IMR-90 (cell line): ENCODE results near the gene CLCF1. TPM values are rescaled to one million over a fixed set of nuclear protein-coding genes. Genes with fewer than 3 reads are reported as not detected.
A peak's percentile ranks its signal among the peaks of the same experiment; 100 is the strongest.

Source experiments
- ATAC-seq: fragments of 200-7000 bp; cut with Tn5 transposase; 2 replicates; pipeline ENCODE4 v1.9.1; 2020; ENCODE audit warnings: low read depth, mild to moderate bottlenecking, moderate library complexity
- BruUV-seq: library from RNA; stranded (reverse); fragments of 400-500 nt; replicated peaks from 2 replicates; lab custom pipeline; 2021; lab: Mats Ljungman, UMichigan
- CTCF ChIA-PET: fragments of 300-600 bp; formaldehyde crosslinking; extraction: SDS; loops from one replicate; lab custom pipeline; 2021; ENCODE audit warnings: antibody characterized with exemption; lab: Yijun Ruan, JAX
- POLR2A ChIA-PET: fragments of 300-600 bp; sonication (Branson Sonifier 250); formaldehyde crosslinking; loops from one replicate; lab custom pipeline; 2022; ENCODE audit warnings: antibody characterized with exemption; ENCODE audit not compliant: unreplicated experiment; lab: Charles Lee
- DNase-seq: peaks from one replicate; pipeline ENCODE4 v3.0.0; 2013
- H2AFZ ChIP-seq: replicated peaks from 2 replicates; pipeline ENCODE3; 2013; ENCODE audit warnings: low read length, mild to moderate bottlenecking; ENCODE audit not compliant: poor library complexity
- H2AK5ac ChIP-seq: 2 replicates; pipeline ENCODE4 v1.6.1; 2013; ENCODE audit warnings: low read depth, low read length, inconsistent platforms
- H2AK9ac ChIP-seq: replicated peaks from 2 replicates; pipeline ENCODE3; 2013; ENCODE audit warnings: mild to moderate bottlenecking, low read depth, low read length, moderate library complexity; ENCODE audit not compliant: poor library complexity
- H2BK120ac ChIP-seq: 2 replicates; pipeline ENCODE4 v1.6.1; 2013; ENCODE audit warnings: low read depth, low read length, inconsistent platforms
- H2BK15ac ChIP-seq: 3 replicates; pipeline ENCODE4 v1.6.1; 2013; ENCODE audit warnings: low read depth, low read length, inconsistent platforms
- H2BK20ac ChIP-seq: 2 replicates; pipeline ENCODE4 v1.6.1; 2013; ENCODE audit warnings: low read depth, mild to moderate bottlenecking, inconsistent platforms, low read length, moderate library complexity
- H2BK5ac ChIP-seq: 2 replicates; pipeline ENCODE4 v1.6.1; 2013; ENCODE audit warnings: mild to moderate bottlenecking, low read depth, low read length, inconsistent platforms; ENCODE audit not compliant: poor library complexity, severe bottlenecking
- H3K14ac ChIP-seq: replicated peaks from 2 replicates; pipeline ENCODE4 v1.6.1; 2013; ENCODE audit warnings: low read depth, low read length, inconsistent platforms
- H3K18ac ChIP-seq: 2 replicates; pipeline ENCODE4 v1.6.1; 2013; ENCODE audit warnings: low read depth, low read length, control low read depth
- H3K23ac ChIP-seq: 2 replicates; pipeline ENCODE4 v1.6.1; 2013; ENCODE audit warnings: low read depth, low read length, inconsistent platforms
- H3K27ac ChIP-seq: 2 replicates; pipeline ENCODE4 v1.5.1; 2013; ENCODE audit warnings: mild to moderate bottlenecking, control low read depth, low read length; ENCODE audit not compliant: insufficient read depth
- H3K27me3 ChIP-seq: 2 replicates; pipeline ENCODE4 v1.6.1; 2013; ENCODE audit warnings: low read length; ENCODE audit not compliant: control insufficient read depth, insufficient read depth
- H3K36me3 ChIP-seq: 2 replicates; pipeline ENCODE4 v1.6.1; 2013; ENCODE audit warnings: low read length, mixed read lengths; ENCODE audit not compliant: control insufficient read depth, insufficient read depth
- H3K4ac ChIP-seq: 2 replicates; pipeline ENCODE4 v1.6.1; 2013; ENCODE audit warnings: low read depth, low read length, inconsistent platforms
- H3K4me1 ChIP-seq: 2 replicates; pipeline ENCODE4 v1.6.1; 2013; ENCODE audit warnings: low read length, mixed read lengths; ENCODE audit not compliant: control insufficient read depth, insufficient read depth
- H3K4me2 ChIP-seq: 2 replicates; pipeline ENCODE4 v1.6.1; 2013; ENCODE audit warnings: low read depth, mild to moderate bottlenecking, control low read depth, low read length, moderate library complexity
- H3K4me3 ChIP-seq: 2 replicates; pipeline ENCODE4 v1.5.1; 2013; ENCODE audit warnings: low read depth, mild to moderate bottlenecking, control low read depth, low read length, moderate library complexity; ENCODE audit not compliant: insufficient read depth
- H3K56ac ChIP-seq: 2 replicates; pipeline ENCODE4 v1.6.1; 2013; ENCODE audit warnings: low read length, inconsistent platforms; ENCODE audit not compliant: insufficient read depth; ENCODE audit errors: extremely low read depth
- H3K79me1 ChIP-seq, 2 experiments: 2 replicates each; pipeline ENCODE4 v1.6.1; 2013; ENCODE audit warnings: low read length in 2 of 2, inconsistent platforms in 1 of 2, low read depth in 1 of 2
- H3K9ac ChIP-seq: 2 replicates; pipeline ENCODE4 v1.6.1; 2013; ENCODE audit warnings: low read depth, low read length, control low read depth
- H3K9me1 ChIP-seq: 2 replicates; pipeline ENCODE4 v1.6.1; 2013; ENCODE audit warnings: low read length, inconsistent platforms; ENCODE audit not compliant: insufficient read depth
- H3K9me3 ChIP-seq: 2 replicates; pipeline ENCODE4 v1.6.1; 2013; ENCODE audit warnings: low read length; ENCODE audit not compliant: control insufficient read depth, insufficient read depth
- H4K20me1 ChIP-seq: 2 replicates; pipeline ENCODE4 v1.6.1; 2013; ENCODE audit warnings: low read length, inconsistent platforms; ENCODE audit not compliant: insufficient read depth
- H4K5ac ChIP-seq: 2 replicates; pipeline ENCODE4 v1.6.1; 2013; ENCODE audit warnings: mild to moderate bottlenecking, low read depth, low read length, control low read depth
- H4K8ac ChIP-seq, 2 experiments: 2 replicates each; pipeline ENCODE4 v1.6.1; 2013; ENCODE audit warnings: low read depth in 2 of 2, low read length in 2 of 2, control low read depth in 1 of 2, inconsistent platforms in 1 of 2
- H4K91ac ChIP-seq: 2 replicates; pipeline ENCODE4 v1.6.1; 2013; ENCODE audit warnings: low read depth, low read length, inconsistent platforms; ENCODE audit not compliant: insufficient read depth
- BHLHE40 ChIP-seq: fragments of 150-350 bp; IDR thresholded peaks from 2 replicates; pipeline ENCODE4 v1.6.1; 2016; ENCODE audit warnings: mild to moderate bottlenecking, low read depth, low read length
- CEBPB ChIP-seq: IDR thresholded peaks from 2 replicates; pipeline ENCODE4 v1.6.1; 2012; ENCODE audit warnings: low read depth, low read length, improper control_type of control experiment
- FOS ChIP-seq: fragments of 150-350 bp; IDR thresholded peaks from 2 replicates; pipeline ENCODE4 v1.6.1; 2016; ENCODE audit warnings: low read depth, low read length
- RAD21 ChIP-seq: IDR thresholded peaks from 2 replicates; pipeline ENCODE4 v1.6.1; 2012; ENCODE audit warnings: low read length, improper control_type of control experiment
- SMC3 ChIP-seq: fragments of 150-350 bp; IDR thresholded peaks from 2 replicates; pipeline ENCODE4 v1.6.1; 2016; ENCODE audit warnings: low read depth, mild to moderate bottlenecking, antibody characterized with exemption, low read length, moderate library complexity
- WGBS, 2 experiments: methylation state at CpG; one replicate each; pipeline versions ENCODE4 v1.1.5 to v1.1.7; 2013; ENCODE audit warnings: missing lambda C conversion rate in 2 of 2; ENCODE audit not compliant: insufficient read length in 1 of 2; ENCODE audit errors: extremely low coverage in 2 of 2; 5-methylcytosine and 5-hydroxymethylcytosine counted together
- dilution Hi-C: fragments of 300-500 bp; cut with HindIII; formaldehyde crosslinking; loops from one replicate; pipeline ENCODE4 v1.14.3; 2018; ENCODE audit warnings: low sequenced_read_pairs; ENCODE audit not compliant: unreplicated experiment
- in situ Hi-C: fragments of 300-500 bp; cut with MboI; formaldehyde crosslinking; loops from 3 replicates; pipeline ENCODE4 v1.14.3; 2019; ENCODE audit warnings: low sequenced_read_pairs, inconsistent platforms, mixed read lengths
- intact Hi-C: fragments of 100-400 bp; cut with micrococcal nuclease; formaldehyde crosslinking; loops from 2 replicates; pipeline ENCODE4 v1.10.0; 2022
- polyA plus RNA-seq, 3 experiments: library from polyadenylated mRNA; depleted of rRNA; stranded (reverse); fragments of >200 nt; gene quantifications; 2 replicates each; pipeline ENCODE4 v1.2.3, GENCODE V29; 2012; ENCODE audit warnings: low replicate concordance in 1 of 3
- total RNA-seq: library from RNA; depleted of rRNA; stranded (reverse); fragments of >200 nt; gene quantifications from 2 replicates; pipeline ENCODE4 v1.2.3, GENCODE V29; 2012
- TF ChIP-seq, protein P1 (sequence below): conservative IDR thresholded peaks from 2 replicates; pipeline ENCODE4 v1.5.1; 2012; ENCODE audit warnings: mild to moderate bottlenecking, low read depth, low read length, improper control_type of control experiment
- TF ChIP-seq, protein P2 (sequence below): fragments of 150-350 bp; IDR thresholded peaks from 2 replicates; pipeline ENCODE4 v1.6.1; 2016; ENCODE audit warnings: low read depth, mild to moderate bottlenecking, low read length, moderate library complexity, borderline replicate concordance
- TF ChIP-seq, protein P3 (sequence below): fragments of 150-350 bp; IDR thresholded peaks from 2 replicates; pipeline ENCODE4 v1.6.1; 2017; ENCODE audit warnings: mild to moderate bottlenecking, antibody characterized with exemption, low read length, low read depth

Gene CLCF1
- total and polyA plus RNA-seq, 2 of the 4 experiments (the other 2 are of a cell fraction) = 5.6 to 27.8 TPM

DNA sequence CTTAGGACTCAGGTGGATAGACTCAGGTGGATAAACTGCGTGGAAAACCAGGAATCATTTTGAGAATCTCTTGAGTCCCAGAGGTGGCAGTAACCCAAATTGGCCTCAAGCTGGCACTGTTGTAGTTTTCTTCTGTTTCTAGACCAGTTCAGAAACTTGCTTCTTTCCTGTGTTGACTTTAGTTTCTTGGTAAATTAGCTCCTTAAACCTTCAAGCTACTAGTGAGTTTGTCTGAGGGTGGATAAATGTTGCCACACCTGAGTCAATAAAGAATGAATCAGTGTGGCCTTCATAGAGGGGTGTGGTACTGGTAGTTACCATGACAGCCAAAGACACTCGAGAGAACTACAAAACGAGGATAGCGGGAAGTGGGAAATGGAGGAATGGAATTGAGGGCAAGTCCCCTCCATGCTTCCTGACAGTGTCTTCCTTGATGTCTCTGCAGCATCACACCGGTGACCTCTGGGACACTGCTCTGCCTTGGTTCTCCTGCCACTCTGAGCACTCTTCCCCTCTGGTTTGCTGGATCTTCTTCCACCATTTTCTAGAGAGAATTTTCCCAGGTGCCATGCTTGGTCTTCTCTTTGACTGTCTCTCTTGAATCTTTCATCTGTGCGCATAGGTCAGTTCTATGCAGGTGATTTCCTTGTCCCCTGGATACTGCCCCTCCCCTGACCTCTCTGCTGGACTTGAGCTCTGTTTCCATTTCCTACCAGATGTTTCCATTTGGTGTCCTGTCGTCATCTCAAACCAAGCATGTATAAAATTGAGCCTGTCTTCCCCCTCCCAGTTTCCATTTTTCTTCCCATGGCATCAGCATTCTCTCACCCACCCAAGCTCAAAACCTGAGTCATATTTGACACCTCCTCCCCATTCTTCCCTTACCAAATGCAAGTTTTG lies 27.2 kb downstream of the CLCF1 start:
- Histone ChIP-seq H3K23ac (no peak overlapping the region), H3K36me3 (no peaks in the 10 kb centered on the region), H3K79me1 (peaks cover 0 to 3% of the 10 kb centered on the region in 2 experiments; a peak in 2 of 4 replicates), H3K27ac (no peak overlapping the region), H3K9me3 (peaks cover 2% of the 10 kb centered on the region; the same call in 1 of the 2 replicates), H4K5ac (no peak overlapping the region), H3K27me3 (no peaks in the 10 kb centered on the region), H3K4me2 (no peak overlapping the region), H2AK9ac (no peak overlapping the region), H2BK120ac (no peak overlapping the region), H2AFZ (no peak overlapping the region), H3K9ac (no peak overlapping the region), H2BK20ac (no peak overlapping the region), H3K4ac (no peak overlapping the region), H3K4me1 (peaks cover 2% of the 10 kb centered on the region), H4K20me1 (peaks cover 3% of the 10 kb centered on the region; the same call in 1 of the 2 replicates), H2BK5ac (no peak overlapping the region), H3K4me3 (no peak overlapping the region), H4K8ac (no peak overlapping the region), H3K56ac (no peak overlapping the region), H4K91ac (no peak overlapping the region), H3K18ac (no peak overlapping the region), H3K14ac (no peak overlapping the region), H2AK5ac (no peak overlapping the region), H3K9me1 (no peaks in the 10 kb centered on the region), H2BK15ac (no peak overlapping the region)
- ChIA-PET CTCF (interaction anchor here (0.6 to 1.6 kb wide), 9 partner anchors 9 to 57 kb away, joined by 3 to 14 read pairs (median 4); no protein-coding TSS in a partner anchor), POLR2A (no interaction called here)
- dilution Hi-C loops = no loop called here
- in situ Hi-C loops = no loop called here
- intact Hi-C loops = loop anchor here (1.0 to 2.0 kb wide), 2 partner anchors 36 to 161 kb away; no protein-coding TSS in a partner anchor
- ATAC-seq (peak; percentile 67), DNase-seq (peak; percentile 58)
- WGBS, 2 experiments = 63% methylated on average over 3 of the region's 7 CpGs; no CpG with 5 or more reads in 1 of the 2 experiments
- no TSS peak for BruUV-seq
- TF ChIP-seq SMC3 (peak; percentile 59; the same call in 1 of the 2 replicates), BHLHE40 (no peak), CEBPB (peak; percentile 21; the same call in 1 of the 2 replicates), RAD21 (peak; percentile 64), FOS (no peak)
- TF ChIP-seq, protein P1, sequence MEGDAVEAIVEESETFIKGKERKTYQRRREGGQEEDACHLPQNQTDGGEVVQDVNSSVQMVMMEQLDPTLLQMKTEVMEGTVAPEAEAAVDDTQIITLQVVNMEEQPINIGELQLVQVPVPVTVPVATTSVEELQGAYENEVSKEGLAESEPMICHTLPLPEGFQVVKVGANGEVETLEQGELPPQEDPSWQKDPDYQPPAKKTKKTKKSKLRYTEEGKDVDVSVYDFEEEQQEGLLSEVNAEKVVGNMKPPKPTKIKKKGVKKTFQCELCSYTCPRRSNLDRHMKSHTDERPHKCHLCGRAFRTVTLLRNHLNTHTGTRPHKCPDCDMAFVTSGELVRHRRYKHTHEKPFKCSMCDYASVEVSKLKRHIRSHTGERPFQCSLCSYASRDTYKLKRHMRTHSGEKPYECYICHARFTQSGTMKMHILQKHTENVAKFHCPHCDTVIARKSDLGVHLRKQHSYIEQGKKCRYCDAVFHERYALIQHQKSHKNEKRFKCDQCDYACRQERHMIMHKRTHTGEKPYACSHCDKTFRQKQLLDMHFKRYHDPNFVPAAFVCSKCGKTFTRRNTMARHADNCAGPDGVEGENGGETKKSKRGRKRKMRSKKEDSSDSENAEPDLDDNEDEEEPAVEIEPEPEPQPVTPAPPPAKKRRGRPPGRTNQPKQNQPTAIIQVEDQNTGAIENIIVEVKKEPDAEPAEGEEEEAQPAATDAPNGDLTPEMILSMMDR = peak; percentile 76
- TF ChIP-seq, protein P2, sequence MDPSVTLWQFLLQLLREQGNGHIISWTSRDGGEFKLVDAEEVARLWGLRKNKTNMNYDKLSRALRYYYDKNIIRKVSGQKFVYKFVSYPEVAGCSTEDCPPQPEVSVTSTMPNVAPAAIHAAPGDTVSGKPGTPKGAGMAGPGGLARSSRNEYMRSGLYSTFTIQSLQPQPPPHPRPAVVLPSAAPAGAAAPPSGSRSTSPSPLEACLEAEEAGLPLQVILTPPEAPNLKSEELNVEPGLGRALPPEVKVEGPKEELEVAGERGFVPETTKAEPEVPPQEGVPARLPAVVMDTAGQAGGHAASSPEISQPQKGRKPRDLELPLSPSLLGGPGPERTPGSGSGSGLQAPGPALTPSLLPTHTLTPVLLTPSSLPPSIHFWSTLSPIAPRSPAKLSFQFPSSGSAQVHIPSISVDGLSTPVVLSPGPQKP = no peak
- TF ChIP-seq, protein P3, sequence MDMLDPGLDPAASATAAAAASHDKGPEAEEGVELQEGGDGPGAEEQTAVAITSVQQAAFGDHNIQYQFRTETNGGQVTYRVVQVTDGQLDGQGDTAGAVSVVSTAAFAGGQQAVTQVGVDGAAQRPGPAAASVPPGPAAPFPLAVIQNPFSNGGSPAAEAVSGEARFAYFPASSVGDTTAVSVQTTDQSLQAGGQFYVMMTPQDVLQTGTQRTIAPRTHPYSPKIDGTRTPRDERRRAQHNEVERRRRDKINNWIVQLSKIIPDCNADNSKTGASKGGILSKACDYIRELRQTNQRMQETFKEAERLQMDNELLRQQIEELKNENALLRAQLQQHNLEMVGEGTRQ = no peak
